Muscle of back (tissue), 11 donors: Measurements from ENCODE around the gene CASR. TPM values are rescaled to one million over a fixed set of nuclear protein-coding genes. Genes with fewer than 3 reads are reported as not detected.

Experiments used
- DNase-seq, 3 donors: peaks; one replicate each; pipeline versions ENCODE4 v3.0.0 to v3.0.0-alpha.2; 2013
- polyA plus RNA-seq, 10 donors: library from polyadenylated mRNA; unstranded; fragments of 120-200 nt; gene quantifications; one replicate each; pipeline ENCODE4 v1.2.1, GENCODE V29; 2013; ENCODE audit not compliant: insufficient read length in 10 of 10

CASR gene
- polyA plus RNA-seq, 10 donors, result 0.03 to 0.05 (median 0.03) TPM; not detected in 6

GRCh38 chr3:122306622-122306953, 123.1 kb downstream of the CASR start:
- DNase-seq, result no peak

DNA sequence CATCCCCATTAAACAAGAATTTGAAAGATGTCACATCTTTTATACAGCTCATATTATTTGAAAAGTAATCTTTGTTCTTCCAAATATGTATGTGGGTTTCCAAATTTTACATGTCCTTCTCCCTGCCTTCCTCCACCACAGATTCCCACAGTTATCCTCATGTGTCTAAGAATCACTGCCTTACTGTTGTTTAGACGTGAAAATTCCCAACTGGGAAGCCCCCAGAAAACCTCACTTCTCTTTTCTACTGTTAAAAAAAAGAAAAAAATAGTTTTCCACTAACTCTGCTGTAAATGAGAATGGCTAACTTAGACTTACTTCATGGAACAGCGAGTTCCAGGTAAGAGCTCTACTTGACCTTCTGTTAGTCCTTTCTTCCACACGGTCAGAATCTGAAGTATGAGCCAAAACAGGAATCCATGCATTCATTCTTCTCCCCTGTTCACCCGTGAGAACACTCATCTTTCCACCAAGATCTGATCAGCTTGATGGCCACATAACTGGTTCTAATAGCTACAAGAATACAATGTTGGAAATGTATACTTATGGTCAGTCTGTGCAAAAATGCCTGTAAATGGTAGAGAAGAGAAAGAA, 123.7 kb downstream of the CASR start:
- no peak for DNase-seq

DNA sequence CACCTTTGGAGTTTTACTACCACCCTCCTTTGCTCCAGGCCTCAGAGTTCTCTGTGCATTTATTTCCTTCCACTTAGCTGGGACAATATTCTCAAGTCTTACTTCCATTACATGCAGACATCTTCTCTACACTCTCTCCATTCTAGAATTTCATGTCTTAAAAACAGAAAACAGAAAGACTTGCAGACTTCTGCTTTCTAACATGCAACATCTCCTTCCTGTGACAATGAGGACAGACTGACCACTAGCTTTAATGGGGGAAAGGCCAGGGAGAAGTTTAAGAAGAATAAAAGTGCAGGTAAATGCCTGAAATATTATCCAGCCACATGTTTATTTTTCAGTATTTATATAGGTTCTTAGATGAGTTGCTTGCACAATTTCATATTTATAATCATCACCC, 124.5 kb downstream of the CASR start:
- no peak for DNase-seq

DNA sequence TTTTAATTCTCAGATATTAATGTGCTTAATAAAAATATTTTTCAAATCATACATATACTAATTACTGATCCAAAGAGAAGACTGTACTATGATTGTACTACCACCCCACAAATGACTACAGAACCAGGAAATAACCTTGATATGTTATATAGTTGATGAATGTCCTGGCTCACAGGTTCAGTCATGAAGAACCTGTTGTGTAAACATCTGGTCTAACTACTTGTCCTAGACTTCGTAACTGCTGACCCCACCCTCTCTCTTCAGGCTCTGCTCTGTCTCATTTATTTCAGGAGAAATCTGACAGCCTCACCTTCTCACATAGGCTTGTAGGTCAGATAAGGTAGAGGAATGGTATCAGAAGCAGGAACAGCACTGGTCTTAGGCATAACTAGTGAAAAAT, 126.9 kb downstream of the CASR start:
- no peak for DNase-seq

DNA sequence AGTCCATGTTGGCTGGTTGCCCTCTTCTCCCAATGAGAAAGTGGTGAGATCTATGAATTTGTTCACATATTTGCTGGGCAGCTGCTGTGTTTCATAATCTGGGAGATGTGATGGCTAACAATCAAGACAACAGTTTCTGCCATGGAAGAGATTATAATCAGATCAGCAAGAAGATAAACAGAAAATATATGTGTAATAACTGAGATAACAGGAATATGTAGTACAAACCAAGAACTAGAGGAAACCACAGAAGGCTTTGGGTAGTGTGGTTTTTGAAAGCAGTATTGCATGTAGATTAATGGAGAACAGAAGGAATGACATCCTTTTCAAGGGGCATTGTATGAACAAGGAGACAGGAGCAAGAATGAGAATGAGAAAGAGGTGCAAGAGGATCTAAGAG, 129.4 kb downstream of the CASR start:
- DNase-seq, result no peak

- DNase-seq, result no peak
Measured at GRCh38 chr3:122313281-122313680, 129.8 kb downstream of the CASR start.

- DNase-seq, result no peak
Measured at GRCh38 chr3:122314228-122314876, 130.9 kb downstream of the CASR start.

GRCh38 chr3:122315619-122316018, 132.2 kb downstream of the CASR start:
- no peak for DNase-seq

DNA sequence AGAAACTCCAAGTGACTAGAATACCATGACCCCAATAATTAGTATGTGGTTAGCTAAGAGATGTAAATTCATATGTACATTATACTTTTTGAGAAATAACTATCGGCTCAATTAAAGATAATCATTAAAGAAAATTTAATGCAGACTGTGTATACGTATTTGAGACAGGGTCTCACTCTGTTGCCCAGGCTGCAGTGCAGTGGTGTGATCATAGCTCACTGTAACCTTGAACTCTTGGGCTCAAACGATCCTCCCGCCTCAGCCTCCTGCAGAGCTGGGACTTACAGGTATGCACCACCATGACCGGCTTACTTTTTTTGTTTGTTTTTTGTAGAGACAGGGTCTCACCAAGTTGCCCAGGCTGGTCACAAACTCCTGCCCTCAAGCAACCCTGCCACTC, 132.9 kb downstream of the CASR start:
- no peak for DNase-seq

- no peak for DNase-seq
Measured at GRCh38 chr3:122318620-122319019, 135.2 kb downstream of the CASR start.

DNA sequence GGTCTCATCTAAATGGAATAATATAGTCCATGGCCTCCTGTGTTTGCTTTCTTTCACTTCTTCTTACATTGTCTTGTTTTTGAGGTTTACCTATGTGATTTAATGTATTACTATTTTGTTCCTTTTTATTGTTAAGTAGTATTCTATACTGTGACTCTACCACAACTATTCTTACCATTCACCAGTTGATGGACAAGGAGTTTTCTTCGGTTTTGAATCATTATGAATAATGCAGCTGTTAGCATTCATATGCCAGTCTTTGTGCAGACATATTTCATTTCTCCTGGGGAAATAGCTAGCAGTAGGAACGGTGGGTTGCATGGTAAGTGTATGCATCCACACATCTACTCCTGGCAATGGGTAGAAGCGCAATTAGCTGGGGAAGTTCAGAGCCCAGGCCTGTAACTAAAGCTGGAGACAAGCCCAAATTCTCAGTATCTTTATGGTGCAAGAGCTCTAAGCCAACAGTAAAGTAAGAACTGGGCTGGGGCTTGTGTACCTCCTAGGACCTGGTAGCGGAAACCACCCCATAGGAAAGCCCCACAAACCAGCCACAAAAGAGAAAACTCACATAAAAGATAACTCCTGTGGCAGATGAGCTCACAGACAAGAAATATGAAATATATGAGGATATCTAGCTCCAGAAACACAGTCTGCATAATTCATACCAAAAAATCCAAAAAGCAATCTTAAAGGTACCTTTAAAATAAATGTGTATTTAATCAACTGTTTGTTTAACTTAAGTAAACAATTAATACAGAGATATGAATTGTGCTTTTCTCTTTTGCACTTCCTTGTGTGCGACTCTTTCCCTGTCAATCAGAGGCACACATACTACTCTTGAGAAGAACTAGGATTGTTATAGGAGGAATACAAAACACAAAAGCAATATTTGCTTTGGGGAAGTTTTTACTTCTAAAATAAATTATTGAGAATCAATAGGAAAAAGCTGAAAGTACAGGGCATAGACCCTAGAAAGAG, 138.9 kb downstream of the CASR start:
- no peak for DNase-seq

DNA sequence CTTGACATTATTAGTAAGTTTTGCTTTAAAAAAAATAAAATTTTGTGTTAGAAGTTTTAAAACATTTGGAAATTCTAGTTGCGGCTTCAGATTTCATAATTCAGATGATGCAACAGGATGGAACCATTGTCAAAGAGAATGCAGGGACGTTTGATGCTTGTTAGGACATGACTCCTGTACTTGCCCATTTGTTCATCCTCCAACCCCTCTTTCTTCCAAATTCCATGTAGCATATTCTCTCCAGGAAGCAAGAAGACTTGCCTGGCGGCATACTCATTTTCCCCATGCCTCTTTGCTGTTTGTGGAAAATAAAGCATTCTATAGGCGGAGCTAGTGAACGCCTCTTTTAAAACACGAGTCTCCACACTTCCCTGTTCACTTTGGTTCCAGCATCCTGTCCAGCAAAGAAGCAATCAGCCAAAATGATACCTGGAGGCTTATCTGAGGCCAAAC, 141.4 kb downstream of the CASR start, which contains the start of gene CSTA:
CSTA (plus strand) TSS at position 378 of the 453 bp plus-strand sequence; CDS start at position 423, 45 bp downstream.
- peak in 1 of 3 donors; percentile 11 for DNase-seq

- DNase-seq, result no peak
Measured at GRCh38 chr3:122325769-122326168, 142.3 kb downstream of the CASR start.

- DNase-seq, result no peak
Measured at GRCh38 chr3:122331886-122332285, 148.4 kb downstream of the CASR start.

- DNase-seq, result no peak
Measured at GRCh38 chr3:122332551-122332950, 149.1 kb downstream of the CASR start.

Other genes with a start within 250 kb of the CASR start
- gene ILDR1, start 161.4 kb upstream of the CASR start, polyA plus RNA-seq, result under 1 TPM; 0.15 to 0.41 (median 0.27) TPM
- gene CD86, start 128.3 kb upstream of the CASR start, polyA plus RNA-seq, result 1 to 10 TPM; 1.8 to 4.1 (median 2.8) TPM
- 1 to 10 TPM in 3 of 10 donors, under 1 TPM in 7; 0.31 to 4.1 (median 0.73) TPM for gene CSTA, start 141.6 kb downstream of the CASR start, polyA plus RNA-seq
- gene MIX23, start 199.6 kb downstream of the CASR start, polyA plus RNA-seq, result 10 to 100 TPM; 24.4 to 39.2 (median 32.5) TPM
- 10 to 100 TPM; 31.1 to 45.3 (median 36.7) TPM for gene FAM162A, start 200.5 kb downstream of the CASR start, polyA plus RNA-seq
- 1 to 10 TPM; 4.5 to 6.5 (median 5.6) TPM for gene WDR5B, start 232.4 kb downstream of the CASR start, polyA plus RNA-seq